B cell (primary cell): ENCODE data around the gene SPACA7. TPM values are rescaled to one million over a fixed set of nuclear protein-coding genes. Genes with fewer than 3 reads are reported as not detected.

Experiments
- ATAC-seq: fragments of 200-7000 bp; cut with Tn5 transposase; one replicate; pipeline ENCODE4 v1.10.0; 2021; ENCODE audit warnings: low read depth, mild to moderate bottlenecking, moderate number of reproducible peaks, moderate library complexity
- CTCF ChIA-PET: fragments of 350-600 bp; sonication (Branson Sonifier 250); formaldehyde crosslinking; loops from one replicate; lab custom pipeline; 2021; ENCODE audit warnings: antibody characterized with exemption, inconsistent platforms; lab: Charles Lee
- POLR2A ChIA-PET: fragments of 350-600 bp; sonication (Branson Sonifier 250); formaldehyde crosslinking; loops from one replicate; lab custom pipeline; 2021; ENCODE audit warnings: antibody characterized with exemption; lab: Charles Lee
- DNase-seq: peaks from one replicate; pipeline ENCODE4 v3.0.0; 2013
- H2AFZ ChIP-seq: 2 replicates; pipeline ENCODE4 v1.6.1; 2012; ENCODE audit warnings: mild to moderate bottlenecking, low read depth, low read length; ENCODE audit not compliant: insufficient read depth, poor library complexity, severe bottlenecking
- H3K27ac ChIP-seq, 2 donors: 1 replicate in 1 of 2; 2 replicates in 1 of 2; pipeline ENCODE4 v1.5.1; 2012 to 2013; ENCODE audit warnings: low read length in 2 of 2, mild to moderate bottlenecking in 2 of 2, moderate library complexity in 1 of 2
- H3K27me3 ChIP-seq, 4 experiments: fragments of 200-600 bp in 1 of 4; sonication (generic) in 1 of 4; replicated peaks in 1 of 4; 1 replicate in 2 of 4; 2 replicates in 2 of 4; pipeline versions ENCODE4 v1.6.1 to v1.7.0; 2013 to 2016; ENCODE audit warnings: low read length in 3 of 4, mild to moderate bottlenecking in 2 of 4, mixed read lengths in 1 of 4, moderate library complexity in 1 of 4; ENCODE audit not compliant: insufficient read depth in 4 of 4, control insufficient read depth in 3 of 4; ENCODE audit errors: control extremely low read depth in 1 of 4
- H3K36me3 ChIP-seq, 2 experiments: replicated peaks in 1 of 2; 1 replicate in 1 of 2; 2 replicates in 1 of 2; pipeline versions ENCODE4 v1.6.1 to v1.7.1; 2013; ENCODE audit warnings: low read length in 1 of 2; ENCODE audit not compliant: insufficient read depth in 2 of 2, control insufficient read depth in 1 of 2; ENCODE audit errors: control extremely low read depth in 1 of 2, extremely low read depth in 1 of 2
- H3K4me1 ChIP-seq, 2 donors: fragments of 200-600 bp in 1 of 2; sonication (generic) in 1 of 2; 1 replicate in 1 of 2; 2 replicates in 1 of 2; pipeline versions ENCODE4 v1.5.1 to v1.6.1; 2013 to 2017; ENCODE audit warnings: low read length in 2 of 2; ENCODE audit not compliant: control insufficient read depth in 2 of 2, insufficient read depth in 2 of 2
- H3K4me2 ChIP-seq: replicated peaks from 2 replicates; pipeline ENCODE3; 2012; ENCODE audit warnings: mild to moderate bottlenecking, low read depth, low read length; ENCODE audit not compliant: poor library complexity, severe bottlenecking
- H3K4me3 ChIP-seq, 5 experiments: fragments of 200-600 bp in 1 of 5; sonication (generic) in 1 of 5; 1 replicate in 3 of 5; 2 replicates in 2 of 5; pipeline versions ENCODE4 v1.5.1 to v1.7.0; 2011 to 2016; ENCODE audit warnings: low read length in 4 of 5, mild to moderate bottlenecking in 4 of 5, low read depth in 2 of 5, control low read depth in 1 of 5, moderate library complexity in 1 of 5; ENCODE audit not compliant: insufficient read depth in 1 of 5; ENCODE audit errors: control extremely low read depth in 1 of 5, extremely low read depth in 1 of 5
- H3K79me2 ChIP-seq: fragments of 200-600 bp; sonication (generic); one replicate; pipeline ENCODE4 v1.6.0; 2016; ENCODE audit warnings: low read length; ENCODE audit not compliant: control insufficient read depth, insufficient read depth
- H3K9ac ChIP-seq: fragments of 200-600 bp; sonication (generic); 2 replicates; pipeline ENCODE4 v1.6.1; 2017; ENCODE audit warnings: mild to moderate bottlenecking, low read length, moderate library complexity
- H3K9me3 ChIP-seq, 3 donors: one replicate each; pipeline versions ENCODE4 v1.6.1 to v1.7.1; 2013; ENCODE audit warnings: low read length in 2 of 3; ENCODE audit not compliant: control insufficient read depth in 2 of 3, insufficient read depth in 1 of 3; ENCODE audit errors: control extremely low read depth in 1 of 3
- H4K20me1 ChIP-seq: 2 replicates; pipeline ENCODE4 v1.6.0; 2012; ENCODE audit warnings: mild to moderate bottlenecking, low read length; ENCODE audit not compliant: insufficient read depth, control insufficient read depth, poor library complexity, severe bottlenecking
- H3K27ac Mint-ChIP-seq: one replicate; pipeline ENCODE4 v1.8.0; 2021; ENCODE audit warnings: mixed read lengths
- H3K27me3 Mint-ChIP-seq: one replicate; pipeline ENCODE4 v1.8.0; 2021; ENCODE audit warnings: mixed read lengths
- H3K4me1 Mint-ChIP-seq: one replicate; pipeline ENCODE4 v1.8.0; 2021; ENCODE audit warnings: mixed read lengths
- H3K4me3 Mint-ChIP-seq: one replicate; pipeline ENCODE4 v1.8.0; 2021; ENCODE audit warnings: mixed read lengths
- H3K9me3 Mint-ChIP-seq: one replicate; pipeline ENCODE4 v1.8.0; 2022; ENCODE audit warnings: mixed read lengths; ENCODE audit not compliant: insufficient read depth
- CTCF ChIP-seq: fragments of 200-600 bp; IDR thresholded peaks from one replicate; pipeline ENCODE4 v1.8.0; 2022; ENCODE audit warnings: antibody characterized with exemption, mild to moderate bottlenecking
- EZH2 ChIP-seq: IDR thresholded peaks from 2 replicates; pipeline ENCODE4 v1.6.1; 2012; ENCODE audit warnings: borderline replicate concordance, low read depth, mild to moderate bottlenecking, moderate library complexity, low read length; ENCODE audit not compliant: insufficient read depth, poor library complexity, severe bottlenecking
- WGBS: methylation state at CpG from one replicate; pipeline ENCODE4 v1.1.5; 2013; ENCODE audit warnings: missing lambda C conversion rate; ENCODE audit not compliant: insufficient coverage; 5-methylcytosine and 5-hydroxymethylcytosine counted together
- intact Hi-C: fragments of 100-400 bp; cut with micrococcal nuclease; formaldehyde crosslinking; loops from one replicate; pipeline ENCODE4 v1.10.0; 2022
- polyA plus RNA-seq: library from polyadenylated mRNA; depleted of rRNA; stranded (reverse); fragments of >200 nt; gene quantifications from 2 replicates; pipeline ENCODE4 v1.2.3, GENCODE V29; 2012
- total RNA-seq, 2 donors: library from RNA; stranded (reverse); fragments of 120-200 nt in 1 of 2; gene quantifications; 1 replicate in 1 of 2; 2 replicates in 1 of 2; pipeline versions ENCODE4 v1.2.3 to v1.2.4, GENCODE V29; 2013 to 2022

SPACA7 gene
- total and polyA plus RNA-seq, 2 donors (not counting 1 experiment from before 2014, with no cell fraction given) = not detected

DNA sequence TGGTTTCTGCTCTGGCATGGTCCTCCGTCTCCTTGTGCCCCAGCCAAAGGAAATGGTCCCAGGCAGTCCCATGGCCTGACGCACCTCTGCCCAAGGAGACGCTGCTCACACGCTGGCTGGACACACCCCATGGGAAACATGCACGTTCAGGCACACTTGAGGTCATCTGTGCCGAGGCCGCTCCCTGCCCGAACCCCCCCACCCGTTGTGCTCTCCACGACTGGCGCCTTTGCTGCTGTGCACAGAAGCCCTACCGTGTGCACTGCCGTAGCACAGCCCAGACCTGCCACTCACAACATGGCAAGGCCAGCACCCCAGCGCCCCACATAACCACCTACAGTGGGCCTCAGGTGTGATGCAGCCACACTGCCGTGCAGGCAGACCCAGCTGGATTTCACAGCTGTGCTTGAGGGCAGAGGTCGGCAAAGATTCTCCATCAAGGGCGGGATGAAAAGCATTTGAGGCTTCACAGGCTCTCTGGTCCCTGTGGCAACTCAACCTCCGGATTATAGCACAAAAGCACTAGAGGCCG, 65.7 kb downstream of the SPACA7 start:
- ChIA-PET CTCF (no interaction called here), POLR2A (no interaction called here)
- Mint-ChIP-seq H3K4me1 (no peaks in the 10 kb centered on the region), H3K9me3 (peaks cover 4% of the 10 kb centered on the region), H3K27ac (no peak overlapping the region), H3K27me3 (peaks cover 13% of the 10 kb centered on the region), H3K4me3 (no peak overlapping the region)
- no peak overlapping the region for H3K9ac ChIP-seq
- TF ChIP-seq CTCF = no peak
- TF ChIP-seq EZH2 = no peak
- H3K4me1 ChIP-seq = no peaks in the 10 kb centered on the region
- intact Hi-C loops = no loop called here
- H2AFZ ChIP-seq = no peak overlapping the region
- peaks cover 0 to 8% (median 0%) of the 10 kb centered on the region in 4 experiments for H3K27me3 ChIP-seq
- H3K79me2 ChIP-seq = no peaks in the 10 kb centered on the region
- no peaks in the 10 kb centered on the region for H3K36me3 ChIP-seq
- no peak overlapping the region for H3K27ac ChIP-seq
- H3K9me3 ChIP-seq = peaks cover 0 to 8% (median 6%) of the 10 kb centered on the region in 3 donors
- DNase-seq = no peak
- no peaks in the 10 kb centered on the region for H4K20me1 ChIP-seq
- no peak overlapping the region for H3K4me3 ChIP-seq
- no peak overlapping the region for H3K4me2 ChIP-seq
- 91% methylated on average over 18 of the region's 19 CpGs for WGBS
- ATAC-seq = no peak

GRCh38 chr13:112442483-112443090, 66.4 kb downstream of the SPACA7 start:
- no peak overlapping the region for H3K4me3 Mint-ChIP-seq
- no peak overlapping the region for H3K27ac Mint-ChIP-seq
- TF ChIP-seq CTCF = no peak
- TF ChIP-seq EZH2 = no peak
- no peak overlapping the region for H3K9ac ChIP-seq
- no peaks in the 10 kb centered on the region for H3K4me1 ChIP-seq
- no peak overlapping the region for H3K4me2 ChIP-seq
- peaks cover 0 to 8% (median 6%) of the 10 kb centered on the region in 3 donors for H3K9me3 ChIP-seq
- no peaks in the 10 kb centered on the region for H3K36me3 ChIP-seq
- peaks cover 18% of the 10 kb centered on the region for H3K27me3 Mint-ChIP-seq
- intact Hi-C loops = no loop called here
- no peaks in the 10 kb centered on the region for H3K4me1 Mint-ChIP-seq
- H3K27ac ChIP-seq = no peak overlapping the region
- H3K9me3 Mint-ChIP-seq = peaks cover 4% of the 10 kb centered on the region
- H2AFZ ChIP-seq = no peak overlapping the region
- no peak for DNase-seq
- no peak overlapping the region for H3K4me3 ChIP-seq
- no peaks in the 10 kb centered on the region for H4K20me1 ChIP-seq
- POLR2A ChIA-PET = no interaction called here
- no peaks in the 10 kb centered on the region for H3K79me2 ChIP-seq
- ATAC-seq = no peak
- H3K27me3 ChIP-seq = peaks cover 0 to 8% (median 0%) of the 10 kb centered on the region in 4 experiments
- CTCF ChIA-PET = interaction anchor here (0.8 kb wide), 1 partner anchor 1987 kb away, joined by 4 read pairs; no protein-coding TSS in a partner anchor
- WGBS = 78% methylated on average over 17 of the region's 21 CpGs
